Muscle of arm (tissue), 14 donors: ENCODE results near the gene C9orf152. TPM values are rescaled to one million over a fixed set of nuclear protein-coding genes. Genes with fewer than 3 reads are reported as not detected.
A peak's percentile ranks its signal among the peaks of the same experiment; 100 is the strongest.
"Not testable (repeated sequence)": the region's sequence is repeated elsewhere in the genome, so short reads cannot be mapped to it uniquely, and the experiment has no call there.

ENCODE experiments used
- DNase-seq: peaks from one replicate; pipeline ENCODE4 v3.0.0-alpha.2; 2013
- long read RNA-seq, 11 donors: transcript quantifications; one replicate each; lab custom pipeline, GENCODE V29; 2026
- polyA plus RNA-seq, 12 donors: library from polyadenylated mRNA; unstranded; fragments of 120-200 nt; gene quantifications; one replicate each; pipeline ENCODE4 v1.2.1, GENCODE V29; 2013; ENCODE audit not compliant: insufficient read length in 12 of 12

The C9orf152 gene
- under 1 TPM in 8 of 12 donors, not detected in 4; 0.05 to 0.23 (median 0.09) TPM for polyA plus RNA-seq
- long read RNA-seq, donor 1, transcript C9orf152-201 (2 exons, 2,717 nt), result major isoform, 13 of 13 reads
- long read RNA-seq, donor 1, partial matches to known transcripts, result 0 of 13 reads
- long read RNA-seq, donor 1, other reads (novel, unspliced or antisense), result 0 of 13 reads
- long read RNA-seq, donor 2, result 0 reads
- long read RNA-seq, donor 3, result 0 reads
- long read RNA-seq, donor 4, result 0 reads
- long read RNA-seq, donor 5, result 0 reads
- long read RNA-seq, donor 6, result 0 reads
- long read RNA-seq, donor 7, result 0 reads
- long read RNA-seq, donor 8, result 0 reads
- long read RNA-seq, donor 9, result 0 reads
- long read RNA-seq, donor 10, result 0 reads
- long read RNA-seq, donor 11, result 0 reads

- no peak for DNase-seq
Measured at GRCh38 chr9:110208031-110208430, at the start of gene C9orf152. TSS of gene C9orf152 (minus strand) at chr9:110208159. CDS start at chr9:110207579, 580 bp downstream.

GRCh38 chr9:110257097-110257841, 49.3 kb upstream of the C9orf152 start:
- DNase-seq, result no peak

- DNase-seq, result peak; percentile 91
Measured at GRCh38 chr9:110256380-110257096, 48.6 kb upstream of the C9orf152 start, which contains the start of gene TXN. TSS of gene TXN (minus strand) at chr9:110256507. CDS start at chr9:110256435, 72 bp downstream.

- DNase-seq, result peak; percentile 51
Measured at GRCh38 chr9:110255463-110256379, 47.8 kb upstream of the C9orf152 start.

GRCh38 chr9:110255034-110255462, 47.1 kb upstream of the C9orf152 start:
- peak; percentile 33 for DNase-seq

- no peak for DNase-seq
Measured at GRCh38 chr9:110254500-110254899, 46.5 kb upstream of the C9orf152 start.

GRCh38 chr9:110252509-110253139, 44.7 kb upstream of the C9orf152 start:
- no peak for DNase-seq

GRCh38 chr9:110251770-110252169, 43.8 kb upstream of the C9orf152 start:
- not testable (repeated sequence) for DNase-seq

- no peak for DNase-seq
Measured at GRCh38 chr9:110251212-110251611, 43.3 kb upstream of the C9orf152 start.

GRCh38 chr9:110249603-110250002, 41.6 kb upstream of the C9orf152 start:
- DNase-seq, result no peak

GRCh38 chr9:110248361-110248760, 40.4 kb upstream of the C9orf152 start:
- DNase-seq, result no peak

GRCh38 chr9:110246214-110246613, 38.3 kb upstream of the C9orf152 start:
- DNase-seq, result no peak

- DNase-seq, result no peak
Measured at GRCh38 chr9:110244616-110245015, 36.7 kb upstream of the C9orf152 start.

- no peak for DNase-seq
Measured at GRCh38 chr9:110241858-110242321, 33.9 kb upstream of the C9orf152 start.

- no peak for DNase-seq
Measured at GRCh38 chr9:110241260-110241857, 33.4 kb upstream of the C9orf152 start.

GRCh38 chr9:110240198-110240597, 32.2 kb upstream of the C9orf152 start:
- no peak for DNase-seq

GRCh38 chr9:110228321-110228720, 20.4 kb upstream of the C9orf152 start:
- no peak for DNase-seq

GRCh38 chr9:110224583-110224982, 16.6 kb upstream of the C9orf152 start:
- no peak for DNase-seq

GRCh38 chr9:110220809-110221208, 12.8 kb upstream of the C9orf152 start:
- no peak for DNase-seq

GRCh38 chr9:110217656-110218099, 9.7 kb upstream of the C9orf152 start:
- peak; percentile 45 for DNase-seq
